ENCODE results near the gene TRIM36. TPM values are rescaled to one million over a fixed set of nuclear protein-coding genes. Genes with fewer than 3 reads are reported as not detected.

The TRIM36 gene
- total and polyA plus RNA-seq, 2 of the 8 experiments (the other 6 are each of a cell fraction or from before 2014, with no cell fraction given), result 8.5 to 14.1 TPM

DNA sequence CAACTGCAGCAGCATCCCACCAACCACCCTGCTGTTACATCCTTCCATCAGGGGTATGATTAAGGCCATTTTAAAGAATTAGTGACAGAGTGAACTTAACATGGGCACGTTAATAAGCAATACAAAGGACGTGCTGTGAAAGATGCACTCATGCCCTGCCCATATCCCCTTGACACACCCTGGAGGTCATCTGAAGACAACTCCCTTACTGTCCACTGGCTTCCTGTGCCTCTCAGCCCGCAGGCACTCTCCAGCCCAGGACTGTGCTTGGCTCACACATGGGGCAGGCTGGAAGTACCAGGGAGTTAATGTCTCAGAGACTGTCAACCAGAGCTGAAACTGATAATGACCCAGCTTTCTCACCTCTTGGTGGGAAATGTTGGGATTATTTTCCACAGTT, 81.8 kb downstream of the TRIM36 start (continued):
- TF ChIP-seq KDM4A (IDR thresholded peaks at IDR 0.05; ENCODE audit: low read depth, low read length, severe bottlenecking), result no peak
- TF ChIP-seq POU5F1 (IDR thresholded peaks at IDR 0.05; ENCODE audit: low read depth, low read length), result no peak
